C4-2B (cell line): ENCODE results near the gene HDAC7.

Experiments
- CTCF ChIP-seq: fragments of 450-650 bp; conservative IDR thresholded peaks from 2 replicates; pipeline ENCODE4 v1.5.1; 2017; ENCODE audit warnings: mild to moderate bottlenecking
- ZFX ChIP-seq: fragments of 450-650 bp; IDR thresholded peaks from 2 replicates; pipeline ENCODE4 v1.6.1; 2017

GRCh38 chr12:47791874-47792273 is 27.8 kb downstream of the HDAC7 start:
- TF ChIP-seq CTCF = no peak
- no peak for TF ChIP-seq ZFX
